Neural cell (in vitro differentiated cells): Measurements from ENCODE around the gene INPP4B. TPM values are rescaled to one million over a fixed set of nuclear protein-coding genes. Genes with fewer than 3 reads are reported as not detected.

ENCODE experiments used
- H2AFZ ChIP-seq: fragments of 200-600, 300-800 bp; sonication (generic), shearing (Covaris generic); 2 replicates; pipeline ENCODE4 v1.6.0; 2014; ENCODE audit warnings: low read depth, mild to moderate bottlenecking, antibody characterized with exemption, low read length, moderate library complexity
- H3F3A ChIP-seq: fragments of 200-600 bp; shearing (Covaris generic); 2 replicates; pipeline ENCODE4 v1.6.1; 2016; ENCODE audit warnings: mild to moderate bottlenecking, moderate library complexity, mixed read lengths, antibody characterized with exemption, low read length; ENCODE audit not compliant: insufficient read depth, poor library complexity, severe bottlenecking
- H3K27ac ChIP-seq: fragments of 200-600, 300-800 bp; sonication (generic), shearing (Covaris generic); 2 replicates; pipeline ENCODE4 v1.5.1; 2014; ENCODE audit warnings: mild to moderate bottlenecking, low read length, moderate library complexity
- H3K27me3 ChIP-seq: fragments of 300-800, 200-600 bp; sonication (generic), shearing (Covaris generic); 2 replicates; pipeline ENCODE4 v1.6.0; 2014; ENCODE audit warnings: mild to moderate bottlenecking, low read depth, low read length, moderate library complexity; ENCODE audit not compliant: insufficient read depth
- H3K36me3 ChIP-seq: fragments of 300-800, 200-600 bp; sonication (generic), shearing (Covaris generic); 2 replicates; pipeline ENCODE4 v1.5.1; 2014; ENCODE audit warnings: mild to moderate bottlenecking, antibody characterized with exemption, low read length, moderate library complexity; ENCODE audit not compliant: insufficient read depth
- H3K4me2 ChIP-seq: fragments of 300-800, 200-600 bp; sonication (generic), shearing (Covaris generic); 2 replicates; pipeline ENCODE4 v1.6.0; 2014; ENCODE audit warnings: mild to moderate bottlenecking, low read length
- H3K4me3 ChIP-seq: fragments of 300-800, 200-600 bp; sonication (generic), shearing (Covaris generic); 2 replicates; pipeline ENCODE4 v1.5.1; 2014; ENCODE audit warnings: mild to moderate bottlenecking, low read length, moderate library complexity
- H3K79me2 ChIP-seq: fragments of 200-600 bp; shearing (Covaris generic); replicated peaks from 2 replicates; pipeline ENCODE4 v1.6.0; 2014; ENCODE audit warnings: mild to moderate bottlenecking, low read length, moderate library complexity; ENCODE audit not compliant: insufficient read depth
- H3K9ac ChIP-seq: fragments of 300-800, 200-600 bp; sonication (generic), shearing (Covaris generic); 2 replicates; pipeline ENCODE4 v1.6.1; 2016; ENCODE audit warnings: mild to moderate bottlenecking, low read length, mixed read lengths
- H3K9me2 ChIP-seq: fragments of 200-600 bp; shearing (Covaris generic); 2 replicates; pipeline ENCODE4 v1.6.1; 2016; ENCODE audit warnings: mild to moderate bottlenecking, low read length, mixed read lengths; ENCODE audit not compliant: insufficient read depth
- H3K9me3 ChIP-seq: fragments of 200-600, 300-800 bp; sonication (generic), shearing (Covaris generic); 2 replicates; pipeline ENCODE4 v1.6.1; 2016; ENCODE audit warnings: mild to moderate bottlenecking, mixed run types, low read length, moderate library complexity, mixed read lengths
- H4K20me1 ChIP-seq: fragments of 200-600 bp; shearing (Covaris generic); 2 replicates; pipeline ENCODE4 v1.6.1; 2016; ENCODE audit warnings: mild to moderate bottlenecking, mixed run types; ENCODE audit not compliant: insufficient read depth
- EP300 ChIP-seq: fragments of 450-650 bp; conservative IDR thresholded peaks from 2 replicates; pipeline ENCODE4 v1.6.1; 2014; ENCODE audit warnings: antibody characterized with exemption, mild to moderate bottlenecking, moderate library complexity; ENCODE audit not compliant: poor library complexity, severe bottlenecking
- EZH2 ChIP-seq: fragments of 200-600, 300-800 bp; shearing (Covaris generic), sonication (generic); IDR thresholded peaks from 2 replicates; pipeline ENCODE4 v1.6.1; 2014; ENCODE audit warnings: antibody characterized with exemption, low read length, borderline replicate concordance, mild to moderate bottlenecking; ENCODE audit not compliant: insufficient read depth, poor library complexity, severe bottlenecking
- MXI1 ChIP-seq: fragments of 450-650 bp; conservative IDR thresholded peaks from 2 replicates; pipeline ENCODE4 v1.6.1; 2014; ENCODE audit warnings: antibody characterized with exemption, mild to moderate bottlenecking; ENCODE audit not compliant: poor library complexity, severe bottlenecking
- POLR2AphosphoS5 ChIP-seq: IDR thresholded peaks from 2 replicates; pipeline ENCODE4 v1.6.1; 2012
- RAD21 ChIP-seq: fragments of 450-650 bp; conservative IDR thresholded peaks from 2 replicates; pipeline ENCODE4 v1.6.1; 2014; ENCODE audit warnings: antibody characterized with exemption, mild to moderate bottlenecking, moderate library complexity
- SMC3 ChIP-seq: fragments of 450-650 bp; conservative IDR thresholded peaks from 2 replicates; pipeline ENCODE4 v1.6.1; 2014; ENCODE audit warnings: antibody characterized with exemption, mild to moderate bottlenecking, moderate library complexity; ENCODE audit not compliant: poor library complexity
- TAF1 ChIP-seq: IDR thresholded peaks from 2 replicates; pipeline ENCODE4 v1.6.1; 2012; ENCODE audit warnings: low read depth
- polyA plus RNA-seq: library from polyadenylated mRNA; depleted of rRNA; stranded (reverse); fragments of >200 nt; gene quantifications from 2 replicates; pipeline ENCODE4 v1.2.3, GENCODE V29; 2014
- TF ChIP-seq, protein P1 (sequence below): fragments of 450-650 bp; IDR thresholded peaks from 2 replicates; pipeline ENCODE4 v1.5.1; 2014; ENCODE audit warnings: antibody characterized with exemption, mild to moderate bottlenecking, moderate library complexity; ENCODE audit not compliant: poor library complexity, severe bottlenecking
- TF ChIP-seq, protein P2 (sequence below): IDR thresholded peaks from 2 replicates; pipeline ENCODE4 v1.6.1; 2012; ENCODE audit warnings: borderline replicate concordance

Gene INPP4B
- polyA plus RNA-seq, 1 donor from 2014 or later = 0.30 TPM

DNA sequence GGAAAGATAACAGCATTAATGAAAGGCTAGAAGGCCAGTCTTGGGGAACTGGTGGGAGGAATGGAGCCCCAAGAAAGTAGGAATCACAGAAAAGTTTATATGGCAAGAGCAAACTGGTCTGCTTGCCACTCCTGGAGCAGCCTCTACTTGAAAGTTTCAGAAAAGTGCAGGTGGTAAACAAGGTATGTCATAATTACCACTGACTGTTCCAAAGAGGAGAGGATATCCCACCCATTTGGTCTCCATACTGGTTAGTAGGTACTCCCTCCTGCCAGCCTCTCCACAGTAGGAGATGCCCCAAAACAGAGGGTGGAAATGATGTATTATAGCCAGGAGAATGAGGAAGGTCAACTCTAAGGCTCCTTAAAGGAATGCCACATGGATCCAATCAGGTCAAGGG, 145.1 kb downstream of the INPP4B start:
- H3F3A ChIP-seq = no peaks in the 10 kb centered on the region
- no peak overlapping the region for H2AFZ ChIP-seq
- H3K4me3 ChIP-seq = no peak overlapping the region
- no peaks in the 10 kb centered on the region for H3K9me3 ChIP-seq
- TF ChIP-seq, protein P1, sequence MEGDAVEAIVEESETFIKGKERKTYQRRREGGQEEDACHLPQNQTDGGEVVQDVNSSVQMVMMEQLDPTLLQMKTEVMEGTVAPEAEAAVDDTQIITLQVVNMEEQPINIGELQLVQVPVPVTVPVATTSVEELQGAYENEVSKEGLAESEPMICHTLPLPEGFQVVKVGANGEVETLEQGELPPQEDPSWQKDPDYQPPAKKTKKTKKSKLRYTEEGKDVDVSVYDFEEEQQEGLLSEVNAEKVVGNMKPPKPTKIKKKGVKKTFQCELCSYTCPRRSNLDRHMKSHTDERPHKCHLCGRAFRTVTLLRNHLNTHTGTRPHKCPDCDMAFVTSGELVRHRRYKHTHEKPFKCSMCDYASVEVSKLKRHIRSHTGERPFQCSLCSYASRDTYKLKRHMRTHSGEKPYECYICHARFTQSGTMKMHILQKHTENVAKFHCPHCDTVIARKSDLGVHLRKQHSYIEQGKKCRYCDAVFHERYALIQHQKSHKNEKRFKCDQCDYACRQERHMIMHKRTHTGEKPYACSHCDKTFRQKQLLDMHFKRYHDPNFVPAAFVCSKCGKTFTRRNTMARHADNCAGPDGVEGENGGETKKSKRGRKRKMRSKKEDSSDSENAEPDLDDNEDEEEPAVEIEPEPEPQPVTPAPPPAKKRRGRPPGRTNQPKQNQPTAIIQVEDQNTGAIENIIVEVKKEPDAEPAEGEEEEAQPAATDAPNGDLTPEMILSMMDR = no peak
- TF ChIP-seq EP300 (no peak), POLR2AphosphoS5 (no peak), SMC3 (no peak), TAF1 (no peak), EZH2 (no peak)
- H3K27ac ChIP-seq = no peak overlapping the region
- H4K20me1 ChIP-seq = no peaks in the 10 kb centered on the region
- no peak overlapping the region for H3K9ac ChIP-seq
- no peaks in the 10 kb centered on the region for H3K79me2 ChIP-seq
- no peaks in the 10 kb centered on the region for H3K27me3 ChIP-seq
- H3K4me2 ChIP-seq = no peak overlapping the region
- no peaks in the 10 kb centered on the region for H3K9me2 ChIP-seq
- H3K36me3 ChIP-seq = no peaks in the 10 kb centered on the region

DNA sequence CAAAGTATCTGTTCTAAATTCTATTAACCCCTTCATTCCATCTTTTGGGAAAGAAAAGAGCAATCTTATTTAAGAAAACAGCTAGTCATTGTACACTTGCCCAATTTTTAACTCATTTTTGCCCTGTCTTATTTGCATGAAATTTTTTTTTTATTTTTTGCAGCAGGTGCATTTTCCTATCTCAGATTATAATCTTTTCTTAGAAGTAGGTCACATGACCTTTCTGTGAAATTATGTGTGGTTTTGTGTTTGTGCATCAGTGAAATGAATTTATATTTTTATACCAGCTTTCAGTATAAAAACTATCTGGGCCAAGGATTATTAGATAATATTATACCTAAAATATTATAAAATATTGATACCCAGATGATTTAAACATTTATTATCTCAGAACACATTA, 145.6 kb downstream of the INPP4B start:
- Histone ChIP-seq H3K36me3 (no peaks in the 10 kb centered on the region), H2AFZ (no peak overlapping the region), H4K20me1 (no peaks in the 10 kb centered on the region), H3K27ac (no peak overlapping the region), H3K9ac (no peak overlapping the region), H3K4me2 (no peak overlapping the region), H3K79me2 (no peaks in the 10 kb centered on the region), H3K27me3 (no peaks in the 10 kb centered on the region), H3K4me3 (no peak overlapping the region), H3K9me2 (no peaks in the 10 kb centered on the region), H3F3A (no peaks in the 10 kb centered on the region), H3K9me3 (no peaks in the 10 kb centered on the region)
- no peak for TF ChIP-seq EP300
- TF ChIP-seq, protein P2, sequence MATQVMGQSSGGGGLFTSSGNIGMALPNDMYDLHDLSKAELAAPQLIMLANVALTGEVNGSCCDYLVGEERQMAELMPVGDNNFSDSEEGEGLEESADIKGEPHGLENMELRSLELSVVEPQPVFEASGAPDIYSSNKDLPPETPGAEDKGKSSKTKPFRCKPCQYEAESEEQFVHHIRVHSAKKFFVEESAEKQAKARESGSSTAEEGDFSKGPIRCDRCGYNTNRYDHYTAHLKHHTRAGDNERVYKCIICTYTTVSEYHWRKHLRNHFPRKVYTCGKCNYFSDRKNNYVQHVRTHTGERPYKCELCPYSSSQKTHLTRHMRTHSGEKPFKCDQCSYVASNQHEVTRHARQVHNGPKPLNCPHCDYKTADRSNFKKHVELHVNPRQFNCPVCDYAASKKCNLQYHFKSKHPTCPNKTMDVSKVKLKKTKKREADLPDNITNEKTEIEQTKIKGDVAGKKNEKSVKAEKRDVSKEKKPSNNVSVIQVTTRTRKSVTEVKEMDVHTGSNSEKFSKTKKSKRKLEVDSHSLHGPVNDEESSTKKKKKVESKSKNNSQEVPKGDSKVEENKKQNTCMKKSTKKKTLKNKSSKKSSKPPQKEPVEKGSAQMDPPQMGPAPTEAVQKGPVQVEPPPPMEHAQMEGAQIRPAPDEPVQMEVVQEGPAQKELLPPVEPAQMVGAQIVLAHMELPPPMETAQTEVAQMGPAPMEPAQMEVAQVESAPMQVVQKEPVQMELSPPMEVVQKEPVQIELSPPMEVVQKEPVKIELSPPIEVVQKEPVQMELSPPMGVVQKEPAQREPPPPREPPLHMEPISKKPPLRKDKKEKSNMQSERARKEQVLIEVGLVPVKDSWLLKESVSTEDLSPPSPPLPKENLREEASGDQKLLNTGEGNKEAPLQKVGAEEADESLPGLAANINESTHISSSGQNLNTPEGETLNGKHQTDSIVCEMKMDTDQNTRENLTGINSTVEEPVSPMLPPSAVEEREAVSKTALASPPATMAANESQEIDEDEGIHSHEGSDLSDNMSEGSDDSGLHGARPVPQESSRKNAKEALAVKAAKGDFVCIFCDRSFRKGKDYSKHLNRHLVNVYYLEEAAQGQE = no peak
- TF ChIP-seq MXI1 = no peak
- TF ChIP-seq, protein P1 = no peak
- TF ChIP-seq RAD21 = no peak
- no peak for TF ChIP-seq POLR2AphosphoS5
- no peak for TF ChIP-seq SMC3
- no peak for TF ChIP-seq TAF1
- TF ChIP-seq EZH2 = no peak
